Esophagus squamous epithelium (tissue), 5 donors: ENCODE results near the gene ACTG1. TPM values are rescaled to one million over a fixed set of nuclear protein-coding genes. Genes with fewer than 3 reads are reported as not detected.

Experiments
- DNase-seq: peaks from one replicate; lab custom pipeline; 2025; lab: John Stamatoyannopoulos, UW
- H3K27ac ChIP-seq, 4 donors: fragments of 200-600 bp; sonication (generic); one replicate each; pipeline ENCODE4 v1.5.1; 2016 to 2019; ENCODE audit warnings: mild to moderate bottlenecking in 1 of 4
- H3K27me3 ChIP-seq, 4 donors: fragments of 200-600 bp; sonication (generic); 1 replicate in 3 of 4; 2 replicates in 1 of 4; pipeline versions ENCODE4 v1.5.1 to v1.6.0; 2017 to 2021; ENCODE audit warnings: antibody characterized with exemption in 1 of 4
- H3K36me3 ChIP-seq, 3 donors: fragments of 200-600 bp; sonication (generic); one replicate each; pipeline ENCODE4 v1.5.1; 2016 to 2019
- H3K4me1 ChIP-seq, 3 donors: fragments of 200-600 bp; sonication (generic); one replicate each; pipeline ENCODE4 v1.5.1; 2017 to 2019
- H3K4me3 ChIP-seq, 4 donors: fragments of 200-600 bp; sonication (generic); 1 replicate in 3 of 4; 2 replicates in 1 of 4; pipeline ENCODE4 v1.5.1; 2016 to 2019; ENCODE audit warnings: mild to moderate bottlenecking in 2 of 4, moderate library complexity in 1 of 4
- H3K9me3 ChIP-seq, 3 donors: fragments of 200-600 bp; sonication (generic); one replicate each; pipeline ENCODE4 v1.5.1; 2016 to 2019
- CTCF ChIP-seq, 6 experiments: fragments of 450-650 bp in 4 of 6; fragments of 200-600 bp in 2 of 6; sonication (generic) in 2 of 6; IDR thresholded peaks; one replicate each; pipeline ENCODE4 v1.5.1; 2016 to 2019; ENCODE audit warnings: antibody characterized with exemption in 6 of 6, mild to moderate bottlenecking in 4 of 6, moderate library complexity in 4 of 6
- POLR2A ChIP-seq, 4 donors: fragments of 450-650 bp; IDR thresholded peaks; one replicate each; pipeline ENCODE4 v1.6.1; 2017; ENCODE audit warnings: antibody characterized with exemption in 4 of 4, mild to moderate bottlenecking in 4 of 4, moderate library complexity in 3 of 4
- WGBS, 2 donors: methylation state at CpG; one replicate each; pipeline ENCODE4 v1.1.5; 2018; 5-methylcytosine and 5-hydroxymethylcytosine counted together
- intact Hi-C: fragments of 100-400 bp; cut with DNase I; formaldehyde crosslinking; loops from one replicate; pipeline ENCODE4 v1.15.0; 2022
- total RNA-seq, 4 donors: library from RNA; depleted of rRNA; stranded (reverse); fragments of >200 nt; gene quantifications; one replicate each; pipeline ENCODE4 v1.1.0, GENCODE V29; 2016
- donor health status: DM: yes; HTN: yes; CAD: no.

Gene ACTG1
- total RNA-seq, 4 donors from 2014 or later, result 3,349 to 6,664 (median 4,433) TPM

DNA sequence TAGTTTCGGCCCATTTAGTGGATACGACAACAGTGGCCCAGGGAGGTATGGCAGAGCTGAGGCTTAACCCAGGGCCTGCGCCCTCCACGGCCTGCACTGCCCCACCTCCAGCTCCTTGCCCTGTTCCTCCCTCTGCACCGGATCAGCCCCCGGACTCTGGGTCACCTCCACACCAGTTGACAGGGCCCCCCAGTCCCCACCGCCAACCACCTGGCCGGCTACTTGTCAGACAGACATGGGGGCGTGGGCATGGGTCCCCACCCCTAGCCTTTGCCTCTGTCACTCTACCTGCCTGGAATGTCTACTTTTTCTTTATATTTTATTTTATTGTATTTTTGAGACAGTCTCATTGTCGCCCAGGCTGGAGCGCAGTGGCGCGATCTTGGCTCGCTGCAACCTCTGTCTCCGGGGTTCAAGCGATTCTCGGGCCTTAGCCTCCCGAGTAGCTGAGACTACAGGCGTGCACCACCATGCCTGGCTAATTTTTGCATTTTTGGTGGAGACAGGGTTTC lies 3.0 kb upstream of the ACTG1 start:
- Histone ChIP-seq H3K4me3 (peak overlapping the region; percentile 91 to 99 (median 97)), H3K27me3 (no peaks in the 10 kb centered on the region), H3K27ac (peak overlapping the region; percentile 99 to 100 (median 100)), H3K36me3 (peaks cover 8 to 18% (median 16%) of the 10 kb centered on the region in 3 donors), H3K9me3 (no peaks in the 10 kb centered on the region), H3K4me1 (peaks cover 47 to 82% (median 48%) of the 10 kb centered on the region in 3 donors)
- intact Hi-C loops, result no loop called here
- no peak for DNase-seq
- TF ChIP-seq CTCF (IDR thresholded peaks at IDR 0.05) (no peak), POLR2A (IDR thresholded peaks at IDR 0.05) (no peak)
- WGBS, 2 donors, result 23 to 48% methylated on average over 12 to 19 of the region's 19 CpGs

DNA sequence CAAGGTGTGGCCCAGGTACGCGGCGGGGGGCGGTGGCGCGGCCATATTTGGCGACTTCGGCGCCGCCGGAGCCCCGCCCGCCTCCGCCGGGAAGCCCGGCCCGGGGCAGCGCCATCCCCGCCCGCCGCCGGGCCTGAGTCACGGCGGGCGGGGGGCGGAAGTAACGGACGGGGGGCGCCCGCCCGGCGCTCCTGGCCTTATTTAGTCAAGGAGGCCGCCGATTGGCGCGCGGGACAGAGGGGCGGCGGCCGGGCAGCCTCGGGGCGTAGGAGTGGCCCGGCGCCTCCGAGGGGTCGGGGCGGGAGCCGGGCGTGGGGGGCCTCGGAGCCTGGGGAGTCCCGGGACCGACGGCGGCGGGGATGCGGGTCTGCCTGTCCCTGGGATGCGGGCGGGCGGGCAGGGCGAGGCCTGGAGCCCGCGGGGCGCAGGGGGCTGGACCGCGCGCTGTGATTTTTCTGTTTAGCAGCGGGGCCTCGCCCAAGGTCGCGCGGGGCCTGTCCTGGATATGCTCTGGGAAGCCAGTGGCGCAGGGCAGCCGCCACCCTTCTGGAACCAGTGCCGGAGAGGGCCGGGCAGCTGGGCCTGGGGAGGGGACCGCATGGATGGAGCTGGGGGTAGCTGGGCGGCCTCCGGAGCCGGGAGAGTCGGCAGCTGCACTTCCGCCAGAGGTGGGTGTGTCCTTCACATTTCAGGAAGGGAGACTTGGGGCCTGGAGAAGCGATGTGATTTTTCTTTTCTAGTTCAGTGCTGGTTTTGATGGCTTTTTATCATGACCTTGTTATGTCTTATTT lies 2.3 kb upstream of the ACTG1 start:
- Histone ChIP-seq H3K27ac (peak overlapping the region; percentile 99 to 100 (median 100)), H3K4me1 (peaks cover 44 to 85% (median 45%) of the 10 kb centered on the region in 3 donors), H3K4me3 (peak overlapping the region; percentile 91 to 99 (median 97)), H3K9me3 (no peaks in the 10 kb centered on the region), H3K36me3 (peaks cover 14 to 25% (median 22%) of the 10 kb centered on the region in 3 donors), H3K27me3 (no peaks in the 10 kb centered on the region)
- peak in 3 of 4 donors; percentile 51 to 79 (median 54) for TF ChIP-seq POLR2A (IDR thresholded peaks at IDR 0.05)
- TF ChIP-seq CTCF (IDR thresholded peaks at IDR 0.05), result no peak
- 0 to 3% methylated on average over 5 to 6 of the region's 82 CpGs for WGBS, 2 donors
- intact Hi-C loops, result loop anchor here (5.0 kb wide), 1 partner anchor 118 kb away; the partner anchor contains the start of gene BAHCC1
- no peak for DNase-seq

DNA sequence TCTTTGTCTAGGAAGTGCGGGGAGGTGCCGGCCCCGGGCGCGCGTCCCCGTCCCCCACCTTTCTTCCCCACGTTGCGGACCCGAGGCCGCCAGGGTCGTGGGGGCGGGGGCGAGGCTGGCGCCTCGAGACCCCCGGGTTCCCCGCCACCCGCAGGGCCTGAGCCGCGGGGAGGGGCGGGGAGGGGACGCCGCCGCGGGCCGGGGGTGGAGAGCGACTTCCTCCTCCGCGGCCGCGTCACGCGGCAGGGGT lies 1.8 kb upstream of the ACTG1 start:
- peaks cover 44 to 85% (median 45%) of the 10 kb centered on the region in 3 donors for H3K4me1 ChIP-seq
- TF ChIP-seq POLR2A (IDR thresholded peaks at IDR 0.05) (no peak), CTCF (IDR thresholded peaks at IDR 0.05) (no peak)
- H3K36me3 ChIP-seq, result peaks cover 15 to 30% (median 28%) of the 10 kb centered on the region in 3 donors
- no peaks in the 10 kb centered on the region for H3K27me3 ChIP-seq
- DNase-seq, result no peak
- peak overlapping the region; percentile 99 to 100 (median 100) for H3K27ac ChIP-seq
- H3K9me3 ChIP-seq, result no peaks in the 10 kb centered on the region
- 40% methylated on average over 1 of the region's 34 CpGs; no CpG with 5 or more reads in 1 of the 2 donors for WGBS, 2 donors
- intact Hi-C loops, result loop anchor here (5.0 kb wide), 1 partner anchor 117 kb away; the partner anchor contains the start of gene BAHCC1
- H3K4me3 ChIP-seq, result peak overlapping the region; percentile 91 to 99 (median 97)

DNA sequence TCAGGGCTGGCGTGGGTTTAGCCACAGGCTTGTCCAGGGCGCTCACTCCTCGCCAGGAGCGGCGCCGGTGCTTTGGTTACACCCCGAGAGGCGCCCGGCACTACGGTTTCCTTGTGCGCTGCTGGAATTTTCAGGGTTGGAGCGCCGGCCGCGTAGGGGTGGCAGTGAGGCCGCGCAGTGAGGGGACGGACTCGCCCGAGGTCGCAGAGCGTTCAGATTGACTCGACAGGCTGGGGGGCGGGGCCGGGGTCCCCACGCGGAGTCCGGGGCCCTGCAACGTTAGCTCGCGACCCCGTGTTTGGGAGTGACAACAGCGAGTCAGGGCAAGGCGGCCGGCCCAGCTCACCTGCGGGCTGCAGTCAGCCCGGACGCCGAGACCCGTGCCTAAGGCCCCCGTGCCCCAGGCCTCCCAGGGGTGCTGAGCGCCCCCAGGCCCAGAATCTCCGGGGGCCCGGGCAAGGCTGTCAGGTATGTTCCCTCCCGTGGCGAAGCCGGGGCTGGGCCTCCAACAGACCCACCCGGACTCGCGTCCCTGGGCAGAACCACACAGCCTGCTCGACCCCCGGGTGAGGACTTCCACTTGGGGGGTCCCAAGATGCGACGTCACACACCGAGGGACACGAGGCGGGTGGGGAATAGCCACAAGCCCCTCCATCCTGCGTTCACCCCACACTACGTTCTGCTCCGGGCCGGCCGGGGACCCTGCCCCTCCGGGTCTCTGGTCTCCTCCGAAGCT lies 1.3 kb upstream of the ACTG1 start:
- Histone ChIP-seq H3K27ac (peak overlapping the region; percentile 99 to 100 (median 100)), H3K4me3 (peak overlapping the region; percentile 91 to 99 (median 97)), H3K4me1 (peaks cover 42 to 85% (median 45%) of the 10 kb centered on the region in 3 donors), H3K27me3 (no peaks in the 10 kb centered on the region), H3K9me3 (no peaks in the 10 kb centered on the region), H3K36me3 (peaks cover 15 to 35% (median 28%) of the 10 kb centered on the region in 3 donors)
- intact Hi-C loops, result loop anchor here (5.0 kb wide), 1 partner anchor 117 kb away; the partner anchor contains the start of gene BAHCC1
- 0% methylated on average over 34 of the region's 64 CpGs; no CpG with 5 or more reads in 1 of the 2 donors for WGBS, 2 donors
- DNase-seq, result no peak
- TF ChIP-seq POLR2A (IDR thresholded peaks at IDR 0.05), result peak in 2 of 4 donors; percentile 15 to 34
- TF ChIP-seq CTCF (IDR thresholded peaks at IDR 0.05), result peak in 2 of 6 experiments; percentile 3 to 18
